Common myeloid progenitor, CD34-positive (primary cell): ENCODE measurements around the gene GNG13.

ENCODE experiments used
- CTCF ChIA-PET: fragments of 350-600 bp; sonication (Branson Sonifier 250); formaldehyde crosslinking; loops from one replicate; lab custom pipeline; 2021; ENCODE audit warnings: antibody characterized with exemption; lab: Charles Lee
- POLR2A ChIA-PET: fragments of 350-600 bp; sonication (Branson Sonifier 250); formaldehyde crosslinking; loops from one replicate; lab custom pipeline; 2021; ENCODE audit warnings: antibody characterized with exemption; lab: Charles Lee
- DNase-seq, 3 donors: peaks; one replicate each; pipeline versions ENCODE4 v3.0.0 to v3.0.0-alpha.2; 2013
- H3K27ac ChIP-seq, 2 experiments: 1 replicate in 1 of 2; 2 replicates in 1 of 2; pipeline ENCODE4 v1.7.0; 2013; ENCODE audit warnings: inconsistent platforms in 2 of 2, low read length in 2 of 2, mild to moderate bottlenecking in 2 of 2, low read depth in 1 of 2, moderate library complexity in 1 of 2; ENCODE audit not compliant: severe bottlenecking in 2 of 2, insufficient read depth in 1 of 2, poor library complexity in 1 of 2
- H3K27me3 ChIP-seq, 5 experiments: replicated peaks in 2 of 5; 1 replicate in 3 of 5; 2 replicates in 2 of 5; pipeline versions ENCODE4 v1.6.1 to v1.7.0; 2013; ENCODE audit warnings: low read length in 4 of 5, mild to moderate bottlenecking in 2 of 5, moderate library complexity in 2 of 5, inconsistent platforms in 1 of 5; ENCODE audit not compliant: insufficient read depth in 5 of 5, control insufficient read depth in 4 of 5
- H3K36me3 ChIP-seq, 4 experiments: 1 replicate in 2 of 4; 2 replicates in 2 of 4; pipeline versions ENCODE4 v1.6.1 to v1.7.0; 2013; ENCODE audit warnings: low read length in 3 of 4, control low read depth in 1 of 4, mild to moderate bottlenecking in 1 of 4; ENCODE audit not compliant: control insufficient read depth in 4 of 4, insufficient read depth in 4 of 4
- H3K4me1 ChIP-seq, 4 experiments: 1 replicate in 3 of 4; 2 replicates in 1 of 4; pipeline versions ENCODE4 v1.6.1 to v1.7.1; 2013; ENCODE audit warnings: low read length in 3 of 4, mild to moderate bottlenecking in 3 of 4, control low read depth in 1 of 4, inconsistent platforms in 1 of 4, moderate library complexity in 1 of 4; ENCODE audit not compliant: control insufficient read depth in 4 of 4, insufficient read depth in 4 of 4; ENCODE audit errors: control extremely low read depth in 1 of 4
- H3K4me3 ChIP-seq, 7 experiments: 1 replicate in 4 of 7; 2 replicates in 3 of 7; pipeline versions ENCODE4 v1.5.1 to v1.7.0; 2013; ENCODE audit warnings: mild to moderate bottlenecking in 7 of 7, low read length in 6 of 7, moderate library complexity in 6 of 7, inconsistent platforms in 2 of 7, low read depth in 2 of 7, control low read depth in 1 of 7; ENCODE audit not compliant: insufficient read depth in 4 of 7, control insufficient read depth in 1 of 7; ENCODE audit errors: extremely low read depth in 1 of 7
- H3K9me3 ChIP-seq, 5 experiments: 1 replicate in 4 of 5; 2 replicates in 1 of 5; pipeline versions ENCODE4 v1.6.1 to v1.7.1; 2013; ENCODE audit warnings: low read length in 4 of 5, mild to moderate bottlenecking in 2 of 5, inconsistent platforms in 1 of 5, low read depth in 1 of 5, moderate library complexity in 1 of 5; ENCODE audit not compliant: control insufficient read depth in 4 of 5, insufficient read depth in 2 of 5; ENCODE audit errors: control extremely low read depth in 1 of 5
- WGBS: methylation state at CpG from one replicate; pipeline ENCODE4 v1.1.5; 2013; ENCODE audit not compliant: insufficient coverage; 5-methylcytosine and 5-hydroxymethylcytosine counted together

Gene GNG13

DNA sequence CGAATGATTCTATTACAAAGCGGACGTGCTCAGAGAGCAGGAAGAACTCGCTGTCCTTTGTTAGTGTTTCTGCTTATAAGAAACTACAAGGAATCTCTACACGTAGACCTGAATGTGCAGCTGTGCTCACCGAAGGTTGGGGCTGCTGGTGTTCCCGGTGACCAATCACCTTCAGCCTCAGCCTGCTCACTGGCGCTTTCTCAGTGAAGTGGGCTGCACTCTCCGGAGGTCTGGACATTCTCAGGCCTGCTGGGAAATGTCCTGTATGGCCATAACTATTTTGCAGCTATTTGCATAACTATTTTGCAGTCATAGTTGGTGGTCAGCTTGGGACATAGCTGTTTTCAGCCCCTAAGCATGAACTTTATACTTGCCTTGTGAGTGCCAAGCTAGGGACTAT lies 50.0 kb downstream of the GNG13 start:
- Histone ChIP-seq H3K36me3 (no peaks in the 10 kb centered on the region), H3K4me1 (peaks cover 0 to 19% (median 14%) of the 10 kb centered on the region in 4 experiments), H3K9me3 (no peaks in the 10 kb centered on the region), H3K27me3 (no peaks in the 10 kb centered on the region), H3K27ac (no peak overlapping the region), H3K4me3 (no peak overlapping the region)
- DNase-seq: no peak
- 94% methylated on average over 9 of the region's 9 CpGs for WGBS
- ChIA-PET CTCF (interaction anchor here (1.0 to 2.5 kb wide), 8 partner anchors 10 to 353 kb away, joined by 3 to 7 read pairs (median 5); partner anchors contain the start of genes ANTKMT, CIAO3 and MSLN), POLR2A (no interaction called here)

DNA sequence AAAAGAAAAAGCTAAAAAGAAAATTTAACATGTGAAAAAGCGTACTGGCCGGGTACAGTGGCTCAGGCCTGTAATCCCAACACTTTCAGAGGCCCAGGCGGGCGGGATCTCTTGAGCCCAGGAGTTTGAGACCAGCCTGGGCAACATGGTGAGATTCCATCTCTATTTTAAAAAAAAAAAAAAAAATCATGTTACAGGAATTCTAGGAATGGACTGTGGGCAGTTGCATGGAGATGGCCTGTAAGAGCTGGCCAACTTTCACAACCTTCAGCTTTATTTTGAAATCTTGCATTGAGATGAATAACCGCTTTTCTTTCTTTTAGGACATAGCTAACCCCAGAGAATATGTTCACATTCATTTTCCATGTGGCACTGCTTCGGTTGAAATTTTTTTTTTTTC lies 51.5 kb downstream of the GNG13 start:
- ChIA-PET POLR2A (interaction anchor here (0.6 kb wide), 1 partner anchor 19 kb away, joined by 3 read pairs; no protein-coding TSS in a partner anchor), CTCF (interaction anchor here (0.6 to 3.0 kb wide), 6 partner anchors 28 to 171 kb away, joined by 3 to 13 read pairs (median 4); partner anchors contain the start of gene ANTKMT)
- Histone ChIP-seq H3K9me3 (no peaks in the 10 kb centered on the region), H3K36me3 (no peaks in the 10 kb centered on the region), H3K4me1 (peaks cover 0 to 6% (median under 1%) of the 10 kb centered on the region in 4 experiments), H3K27me3 (no peaks in the 10 kb centered on the region), H3K27ac (no peak overlapping the region), H3K4me3 (no peak overlapping the region)
- WGBS: 100% methylated on average over 1 of the region's 6 CpGs
- DNase-seq: no peak
